NOMO-1 treated with dmso at 0.1 percent for 144 hours (cell line): ENCODE data around the gene TOP3A.

Experiments used
- DNase-seq: peaks from one replicate; lab custom pipeline; 2025; ENCODE audit not compliant: unreplicated experiment; lab: John Stamatoyannopoulos, UW

The TOP3A gene

GRCh38 chr17:18280766-18281371 is 33.9 kb downstream of the TOP3A start:
- DNase-seq, result no peak

GRCh38 chr17:18280249-18280648 is 34.5 kb downstream of the TOP3A start:
- no peak for DNase-seq

DNA sequence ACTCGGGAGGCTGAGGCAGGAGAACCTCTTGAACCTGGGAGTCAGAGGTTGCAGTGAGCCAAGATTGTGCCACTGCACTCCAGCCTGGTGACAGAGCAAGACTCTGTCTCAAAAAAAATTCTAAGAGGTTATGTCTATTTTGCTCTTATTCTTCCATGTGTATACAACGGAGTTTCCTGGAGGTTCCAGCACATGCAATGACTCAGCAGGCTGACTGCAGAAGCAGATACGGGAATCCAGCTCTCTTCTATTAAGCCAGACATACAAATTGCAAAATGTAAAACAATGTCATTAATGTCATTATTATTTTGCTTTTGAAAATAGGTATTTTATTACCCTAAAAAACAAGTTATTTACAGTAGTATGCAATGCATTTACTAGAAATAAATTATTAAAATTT is 35.9 kb downstream of the TOP3A start:
- DNase-seq, result no peak

GRCh38 chr17:18277076-18277475 is 37.7 kb downstream of the TOP3A start:
- DNase-seq, result no peak

DNA sequence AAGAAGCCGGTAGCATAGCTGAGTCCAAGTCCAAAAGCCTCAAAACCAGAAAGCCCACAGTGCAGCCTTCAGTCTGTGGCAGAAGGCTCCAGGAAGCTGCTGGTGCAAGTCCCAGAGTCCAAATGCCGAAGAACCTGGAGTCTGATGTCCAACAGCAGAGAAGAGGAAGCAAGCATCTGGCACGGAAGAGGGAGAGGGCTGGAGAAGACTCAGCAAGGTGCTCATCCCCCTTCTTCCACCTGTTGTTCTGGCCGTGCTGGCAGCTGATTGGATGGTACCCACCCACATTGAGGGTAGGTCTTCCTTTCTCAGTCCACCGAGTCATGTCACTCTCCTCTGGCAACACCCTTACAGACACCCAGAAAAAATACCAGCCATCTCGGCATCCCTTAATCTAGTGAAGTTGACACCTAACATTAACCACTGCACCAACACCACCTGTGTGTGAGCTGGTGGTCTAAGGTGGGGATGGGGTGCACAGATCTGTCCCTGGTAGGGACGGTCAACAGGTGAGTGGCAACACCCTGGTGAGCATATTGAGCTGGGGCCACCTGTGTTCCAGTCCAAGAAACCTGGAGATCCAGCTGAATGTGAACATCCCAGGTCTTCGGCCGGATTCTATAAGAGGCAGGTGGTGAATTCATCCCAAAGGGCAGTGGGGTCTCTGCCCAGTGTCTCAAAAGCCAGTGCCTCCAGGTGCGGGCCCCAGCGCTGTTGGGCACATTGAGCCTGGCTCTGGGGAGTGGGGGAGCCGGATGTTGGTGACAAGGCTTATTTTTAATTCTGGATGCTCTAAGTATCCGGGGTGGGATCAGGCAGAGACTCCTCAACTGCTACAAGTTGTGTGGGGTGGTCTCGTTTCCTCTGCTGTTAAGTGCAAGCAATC is 44.5 kb downstream of the TOP3A start:
- DNase-seq, result no peak

- DNase-seq, result no peak
Measured at GRCh38 chr17:18267927-18268711, 46.7 kb downstream of the TOP3A start.

- DNase-seq, result no peak
Measured at GRCh38 chr17:18267366-18267765, 47.4 kb downstream of the TOP3A start.

DNA sequence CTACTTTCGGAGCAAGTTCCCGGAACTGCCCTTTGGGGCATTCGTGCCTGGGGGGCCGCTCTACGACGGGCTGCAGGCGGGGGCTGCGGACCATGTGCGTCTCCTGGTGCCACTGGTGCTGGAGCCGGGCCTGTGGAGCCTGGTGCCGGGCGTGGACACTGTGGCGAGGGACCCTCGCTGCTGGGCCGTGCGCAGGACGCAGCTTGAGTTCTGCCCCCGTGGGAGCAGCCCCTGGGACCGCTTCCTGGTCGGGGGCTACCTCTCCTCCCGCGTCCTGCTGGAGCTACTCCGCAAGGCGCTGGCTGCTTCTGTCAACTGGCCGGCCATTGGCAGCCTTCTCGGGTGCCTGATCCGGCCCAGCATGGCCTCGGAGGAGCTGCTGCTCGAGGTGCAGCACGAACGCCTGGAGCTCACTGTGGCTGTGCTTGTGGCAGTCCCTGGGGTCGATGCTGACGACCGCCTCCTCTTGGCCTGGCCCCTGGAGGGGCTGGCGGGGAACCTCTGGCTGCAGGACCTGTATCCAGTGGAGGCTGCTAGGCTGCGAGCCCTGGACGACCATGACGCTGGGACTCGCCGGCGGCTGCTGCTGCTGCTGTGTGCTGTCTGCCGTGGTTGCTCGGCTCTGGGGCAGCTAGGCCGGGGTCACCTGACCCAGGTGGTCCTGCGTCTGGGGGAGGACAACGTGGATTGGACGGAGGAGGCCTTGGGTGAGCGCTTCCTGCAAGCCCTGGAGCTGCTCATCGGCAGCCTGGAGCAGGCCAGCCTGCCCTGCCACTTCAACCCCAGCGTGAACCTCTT is 50.7 kb downstream of the TOP3A start:
- DNase-seq, result no peak

DNA sequence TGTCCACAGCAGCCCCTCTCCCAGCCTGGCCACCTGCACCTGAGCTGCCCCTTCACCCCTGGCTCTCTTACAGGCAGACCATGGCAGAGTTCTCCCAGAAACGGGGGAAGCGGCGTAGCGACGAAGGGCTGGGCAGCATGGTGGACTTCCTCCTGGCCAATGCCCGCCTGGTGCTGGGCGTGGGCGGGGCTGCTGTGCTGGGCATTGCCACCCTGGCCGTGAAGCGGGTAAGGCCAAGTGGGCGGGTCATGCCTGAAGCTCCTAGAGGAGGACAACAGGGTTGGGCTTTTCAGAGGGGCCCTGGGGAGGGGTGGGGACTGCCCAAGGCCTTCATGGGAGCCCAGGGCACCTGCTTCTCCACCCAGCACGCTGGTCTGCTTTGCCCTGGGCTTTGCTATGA is 52.2 kb downstream of the TOP3A start:
- no peak for DNase-seq

GRCh38 chr17:18262111-18262510 is 52.7 kb downstream of the TOP3A start:
- DNase-seq, result no peak

DNA sequence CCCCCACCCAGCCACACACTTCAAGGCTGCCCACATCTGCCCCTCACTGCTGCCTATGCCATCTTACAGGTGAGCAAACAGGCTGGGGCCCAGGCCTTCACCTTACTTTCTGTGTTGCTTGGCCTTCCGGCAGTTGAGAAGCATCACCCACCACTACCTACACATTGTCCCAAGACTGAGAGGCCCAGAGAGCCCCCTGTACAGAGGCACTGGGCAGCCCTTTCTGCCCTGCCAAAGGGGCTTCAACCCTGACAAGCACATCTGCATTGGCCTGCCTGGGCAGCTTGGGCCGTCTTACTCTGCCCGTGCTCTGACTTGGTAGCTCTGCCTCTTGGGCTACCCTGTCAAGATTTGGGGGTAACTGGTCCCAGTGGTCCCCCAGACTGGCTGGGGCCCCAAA is 53.1 kb downstream of the TOP3A start:
- DNase-seq, result no peak

DNA sequence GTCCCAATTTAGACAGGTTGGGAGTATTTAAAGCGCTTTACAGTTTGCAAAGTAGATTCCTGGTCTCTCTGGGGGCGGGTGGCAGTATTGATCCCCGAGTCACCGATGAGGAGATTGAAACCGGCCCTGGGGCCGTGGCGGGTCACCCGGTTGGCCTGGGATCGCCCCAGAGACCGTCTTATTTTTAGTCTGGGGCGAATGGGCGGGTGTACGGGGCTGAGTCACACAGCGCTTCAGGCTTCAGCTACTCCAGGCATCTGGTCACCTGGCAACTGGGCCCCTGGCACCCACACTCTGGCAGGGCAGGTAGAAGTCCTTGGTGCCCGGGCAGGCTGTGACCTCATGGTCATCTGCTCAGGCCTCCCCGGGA is 53.7 kb downstream of the TOP3A start:
- DNase-seq, result peak; percentile 16

DNA sequence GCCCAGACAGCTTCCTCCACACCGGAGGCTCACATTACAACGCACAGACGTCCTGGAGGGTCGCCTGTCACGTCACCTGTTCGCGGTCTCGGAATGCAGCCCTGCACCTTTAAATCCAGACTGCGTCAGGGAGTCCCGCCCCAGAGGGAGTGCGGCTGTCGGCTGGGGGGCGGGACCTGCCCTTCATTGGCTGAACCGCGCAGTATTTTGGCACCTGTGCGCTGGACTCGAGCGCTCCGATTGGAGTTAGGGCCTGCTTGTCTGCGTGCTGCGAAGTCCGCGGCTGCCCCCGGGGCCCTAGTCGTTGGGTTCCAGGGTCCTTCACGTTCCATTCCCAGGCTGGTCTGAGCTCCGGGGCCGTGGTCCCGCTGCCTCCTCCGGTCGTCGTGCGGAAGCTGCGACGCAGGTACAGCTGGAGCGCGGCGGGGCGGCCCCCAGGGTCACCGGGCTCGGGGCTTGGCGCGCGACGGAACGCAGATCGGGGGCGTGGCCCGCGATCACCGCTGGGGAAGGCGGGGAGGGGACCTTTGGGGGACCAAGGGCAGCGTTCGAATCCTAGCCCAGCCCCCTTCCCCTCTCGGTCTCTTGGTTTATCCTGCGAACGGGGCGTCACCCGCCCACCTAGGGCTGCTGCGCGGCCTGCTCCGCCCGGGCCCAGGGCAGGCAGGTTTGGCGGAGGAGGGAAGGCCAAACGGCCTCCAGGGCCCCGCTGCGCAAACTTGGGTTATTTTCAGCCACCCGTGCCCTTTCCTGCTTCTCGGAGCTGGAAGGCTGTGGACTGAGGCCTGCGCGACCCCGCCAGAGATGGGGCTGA is 54.3 kb downstream of the TOP3A start, which contains the start of gene MIEF2:
Gene MIEF2 (plus strand): TSS at position 331 of the 814 bp plus-strand sequence. CDS start 2,059 bp downstream, outside the sequence.
- DNase-seq, result peak; percentile 94

DNA sequence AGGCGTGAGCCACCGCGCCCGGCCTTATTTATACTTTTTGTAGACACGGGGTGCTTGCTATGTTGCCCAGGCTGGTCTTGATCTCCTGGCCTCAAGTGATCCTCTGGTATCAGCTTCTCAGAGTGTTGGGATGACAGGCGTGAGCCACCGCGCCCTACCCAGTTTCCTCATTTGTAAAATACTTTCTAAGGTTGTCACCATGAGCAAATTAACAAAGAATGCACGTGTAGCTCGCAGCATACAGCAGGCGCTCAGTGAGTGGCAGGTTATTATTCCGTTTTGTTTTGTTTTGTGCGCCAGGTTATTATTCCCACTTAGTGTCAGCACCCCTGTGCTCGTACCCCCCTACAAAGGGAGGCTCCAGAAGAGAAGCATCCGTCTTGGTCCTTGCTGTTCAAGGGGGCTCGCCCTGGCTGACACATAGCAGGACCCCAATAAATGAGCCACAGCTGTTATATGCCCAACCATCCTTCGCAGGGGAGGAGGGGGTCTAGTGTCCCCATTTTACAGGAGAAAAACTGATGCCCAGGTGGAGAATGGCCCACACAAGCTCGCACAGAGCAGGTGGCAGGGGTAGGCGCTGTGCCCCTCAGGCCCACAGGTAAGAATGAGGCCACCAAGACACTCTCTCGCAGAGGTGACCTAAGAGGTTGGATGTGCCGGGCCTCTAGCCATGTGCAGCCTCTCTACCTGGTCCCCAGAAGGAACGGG is 55.0 kb downstream of the TOP3A start:
- no peak for DNase-seq

DNA sequence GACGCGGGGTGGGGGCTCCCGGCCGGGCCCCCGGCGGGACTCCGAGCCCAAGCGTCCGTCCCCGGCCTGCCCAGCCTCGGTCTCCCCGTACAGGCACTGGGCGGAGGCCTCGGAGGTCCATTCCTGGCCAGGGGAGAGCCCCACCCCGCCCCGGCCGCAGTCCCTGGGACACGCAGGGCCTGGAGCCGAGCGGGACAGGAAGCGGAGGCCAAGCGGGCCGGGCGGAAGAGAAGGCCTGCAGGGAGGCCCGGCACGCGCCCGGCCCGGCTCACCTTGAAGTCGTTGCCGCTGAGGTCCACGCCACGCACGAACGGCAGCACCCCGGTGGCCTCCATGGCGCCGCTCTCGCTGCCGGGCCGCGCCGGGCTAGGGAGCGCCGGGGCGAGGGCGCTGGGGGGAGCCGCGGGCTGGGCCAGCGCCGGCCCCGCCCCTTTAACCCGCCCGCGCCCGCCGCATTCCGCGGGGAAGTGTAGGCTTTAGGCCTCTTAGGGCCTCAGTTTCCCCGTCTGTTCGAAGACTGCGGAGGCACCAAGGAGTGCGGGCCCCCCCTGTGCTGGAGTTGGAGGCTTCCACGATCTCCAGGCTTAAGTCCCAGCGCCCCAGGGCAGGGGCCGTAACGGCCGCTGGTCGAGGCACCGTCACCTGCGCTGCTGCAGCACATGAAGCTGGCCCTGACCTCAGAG is 56.3 kb downstream of the TOP3A start, which contains the start of gene FLII:
Gene FLII (minus strand): TSS at position 383 of the 683 bp plus-strand sequence. CDS start 48 bp downstream, at position 335.
- no peak for DNase-seq

DNA sequence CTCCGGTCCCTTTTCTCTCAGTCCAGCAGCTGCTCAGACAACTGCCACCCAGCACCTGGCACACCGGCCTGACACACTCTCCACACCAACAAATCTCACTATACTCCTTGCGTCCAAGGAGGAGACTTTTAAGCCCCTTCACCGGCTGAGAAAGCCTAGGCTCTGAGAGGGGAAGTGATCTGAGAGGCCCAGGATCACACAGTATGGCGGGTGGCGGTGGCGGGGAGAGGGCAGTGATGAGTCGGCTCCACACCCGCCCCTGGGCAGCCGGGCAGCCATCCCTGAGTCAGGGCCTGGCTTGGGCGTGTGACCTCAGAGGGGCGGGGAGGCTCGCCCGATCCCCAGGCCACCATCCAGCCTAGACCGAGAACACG is 56.8 kb downstream of the TOP3A start:
- DNase-seq, result peak; percentile 55

- DNase-seq, result no peak
Measured at GRCh38 chr17:18257268-18257981, 57.4 kb downstream of the TOP3A start.

GRCh38 chr17:18256776-18257175 is 58.0 kb downstream of the TOP3A start:
- DNase-seq, result no peak
